Measurements from ENCODE around the gene SRPK1.

The SRPK1 gene

GRCh38 chr6:35898003-35898402 is 22.9 kb downstream of the SRPK1 start:
- no peak for DNase-seq (ENCODE audit: low read depth)

- no peak for DNase-seq (ENCODE audit: low read depth)
Measured at GRCh38 chr6:35897486-35897885, 23.4 kb downstream of the SRPK1 start.

- DNase-seq (ENCODE audit: low read depth): no peak
Measured at GRCh38 chr6:35897036-35897435, 23.9 kb downstream of the SRPK1 start.

- no peak for DNase-seq (ENCODE audit: low read depth)
Measured at GRCh38 chr6:35896228-35896627, 24.7 kb downstream of the SRPK1 start.

- DNase-seq (ENCODE audit: low read depth): no peak
Measured at GRCh38 chr6:35895560-35895959, 25.3 kb downstream of the SRPK1 start.

- DNase-seq (ENCODE audit: low read depth): no peak
Measured at GRCh38 chr6:35894776-35895175, 26.1 kb downstream of the SRPK1 start.

GRCh38 chr6:35893246-35893645 is 27.7 kb downstream of the SRPK1 start:
- no peak for DNase-seq (ENCODE audit: low read depth)

GRCh38 chr6:35892482-35892881 is 28.4 kb downstream of the SRPK1 start:
- DNase-seq (ENCODE audit: low read depth): no peak

- DNase-seq (ENCODE audit: low read depth): no peak
Measured at GRCh38 chr6:35879151-35879550, 41.7 kb downstream of the SRPK1 start.

- DNase-seq (ENCODE audit: low read depth): no peak
Measured at GRCh38 chr6:35876902-35877301, 44.0 kb downstream of the SRPK1 start.

- no peak for DNase-seq (ENCODE audit: low read depth)
Measured at GRCh38 chr6:35874730-35875129, 46.2 kb downstream of the SRPK1 start.

GRCh38 chr6:35859367-35859766 is 61.5 kb downstream of the SRPK1 start:
- no peak for DNase-seq (ENCODE audit: low read depth)

GRCh38 chr6:35857853-35858252 is 63.0 kb downstream of the SRPK1 start:
- no peak for DNase-seq (ENCODE audit: low read depth)

- DNase-seq (ENCODE audit: low read depth): no peak
Measured at GRCh38 chr6:35856250-35856649, 64.6 kb downstream of the SRPK1 start.

GRCh38 chr6:35852994-35853393 is 67.9 kb downstream of the SRPK1 start:
- no peak for DNase-seq (ENCODE audit: low read depth)

- DNase-seq (ENCODE audit: low read depth): no peak
Measured at GRCh38 chr6:35850208-35850607, 70.7 kb downstream of the SRPK1 start.

GRCh38 chr6:35844290-35844689 is 76.6 kb downstream of the SRPK1 start:
- no peak for DNase-seq (ENCODE audit: low read depth)

GRCh38 chr6:35842381-35842780 is 78.5 kb downstream of the SRPK1 start:
- no peak for DNase-seq (ENCODE audit: low read depth)

- DNase-seq (ENCODE audit: low read depth): no peak
Measured at GRCh38 chr6:35839019-35839418, 81.9 kb downstream of the SRPK1 start.

GRCh38 chr6:35833536-35833935 is 87.4 kb downstream of the SRPK1 start:
- no peak for DNase-seq (ENCODE audit: low read depth)

- no peak for DNase-seq (ENCODE audit: low read depth)
Measured at GRCh38 chr6:35831257-35832007, 89.5 kb downstream of the SRPK1 start.

GRCh38 chr6:35829306-35829705 is 91.6 kb downstream of the SRPK1 start:
- DNase-seq (ENCODE audit: low read depth): no peak

GRCh38 chr6:35824552-35825192 is 96.2 kb downstream of the SRPK1 start:
- no peak for DNase-seq (ENCODE audit: low read depth)

GRCh38 chr6:35823601-35824000 is 97.3 kb downstream of the SRPK1 start:
- no peak for DNase-seq (ENCODE audit: low read depth)

Data from stimulated activated CD8-positive, alpha-beta memory T cell treated with anti-CD3 and anti-CD28 coated beads, Interleukin-4, amount 100 ng/mL, for 24 hours (primary cell).